Activated effector memory CD4-positive, alpha-beta T cell treated with anti-CD3 and anti-CD28 coated beads, Interleukin-2, amount 50 U/mL, for 16 hours (primary cell): ENCODE data around the gene INTS15.
"Not testable (repeated sequence)": the region's sequence is repeated elsewhere in the genome, so short reads cannot be mapped to it uniquely, and the experiment has no call there.

Experiments
- DNase-seq: peaks from one replicate; pipeline ENCODE4 v3.0.0-alpha.2; 2020

Gene INTS15

DNA sequence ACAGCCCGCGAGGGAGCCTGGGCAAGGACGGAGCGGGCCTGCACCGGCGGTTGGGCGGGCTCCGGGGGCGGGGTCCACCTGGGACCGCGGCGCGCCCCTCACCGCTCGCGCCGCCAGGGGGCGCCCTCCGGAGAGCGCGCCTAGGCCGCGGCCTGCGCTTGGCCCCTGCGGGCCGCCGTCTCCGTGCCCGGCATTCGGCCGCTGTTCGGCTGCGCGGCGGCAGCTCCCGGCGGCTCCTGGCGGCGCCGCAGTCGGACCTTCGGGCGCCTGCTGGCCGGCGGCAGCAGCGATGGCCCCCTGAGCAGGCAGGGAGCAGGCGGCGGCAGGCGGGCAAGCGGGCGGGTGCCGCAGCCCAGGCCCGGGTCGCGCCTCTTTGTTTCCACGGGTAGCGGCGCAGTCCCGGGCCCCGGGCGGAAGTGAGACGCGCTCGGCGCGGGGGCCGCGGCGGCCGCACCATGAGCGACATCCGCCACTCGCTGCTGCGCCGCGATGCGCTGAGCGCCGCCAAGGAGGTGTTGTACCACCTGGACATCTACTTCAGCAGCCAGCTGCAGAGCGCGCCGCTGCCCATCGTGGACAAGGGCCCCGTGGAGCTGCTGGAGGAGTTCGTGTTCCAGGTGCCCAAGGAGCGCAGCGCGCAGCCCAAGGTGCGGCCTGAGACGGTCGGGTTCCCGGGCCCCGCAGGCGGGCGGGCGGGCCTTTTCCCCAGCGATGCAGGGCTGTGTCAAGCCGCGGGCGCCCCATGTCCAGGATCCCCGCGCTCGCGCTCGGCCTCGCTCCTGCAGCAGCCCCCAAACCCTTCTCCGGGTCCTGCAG, at the start of gene INTS15:
Gene INTS15 (plus strand): TSS at position 193 of the 816 bp plus-strand sequence. CDS start 263 bp downstream, at position 456.
- DNase-seq: peak; percentile 94

GRCh38 chr7:6542368-6542767, 47.5 kb upstream of the INTS15 start:
- no peak for DNase-seq

GRCh38 chr7:6545398-6546126, 44.3 kb upstream of the INTS15 start:
- no peak for DNase-seq

DNA sequence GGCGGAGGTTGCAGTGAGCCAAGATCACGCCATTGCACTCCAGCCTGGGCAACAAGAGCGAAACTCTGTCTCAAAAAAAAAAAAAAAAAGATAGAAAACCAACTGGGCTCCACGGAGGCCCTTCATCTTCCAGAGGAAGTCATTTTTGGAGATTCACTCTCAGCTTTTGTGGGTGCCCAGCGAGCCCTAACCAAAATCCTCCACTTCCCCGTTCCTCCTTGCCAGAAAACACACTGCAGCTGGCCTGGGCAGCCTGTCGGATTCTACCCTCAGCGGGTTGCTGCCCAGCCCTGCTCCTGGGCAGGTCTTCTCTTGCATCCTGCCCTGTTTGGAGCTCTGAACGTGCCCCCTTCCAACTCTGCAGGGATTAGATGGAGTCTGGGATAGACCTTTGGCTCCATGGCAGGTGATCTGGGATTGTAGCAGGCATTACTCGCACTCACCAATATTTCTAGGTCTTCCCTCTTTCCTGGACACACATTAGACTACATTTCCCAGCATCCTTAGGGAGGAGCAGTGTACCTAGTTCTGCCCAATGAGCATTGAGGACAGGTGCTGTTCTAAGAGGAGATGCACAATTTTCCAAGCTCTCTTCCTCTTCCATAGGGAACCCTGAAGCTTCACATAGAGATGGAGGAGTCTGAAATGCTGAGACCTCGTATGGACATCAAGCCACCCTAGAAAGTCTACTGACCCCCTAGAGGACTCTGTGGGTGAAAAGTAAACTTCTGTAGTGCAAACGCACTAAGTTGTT, 43.1 kb upstream of the INTS15 start:
- no peak for DNase-seq

- DNase-seq: no peak
These were observed 42.4 kb upstream of the INTS15 start for GRCh38 chr7:6547400-6547799.

DNA sequence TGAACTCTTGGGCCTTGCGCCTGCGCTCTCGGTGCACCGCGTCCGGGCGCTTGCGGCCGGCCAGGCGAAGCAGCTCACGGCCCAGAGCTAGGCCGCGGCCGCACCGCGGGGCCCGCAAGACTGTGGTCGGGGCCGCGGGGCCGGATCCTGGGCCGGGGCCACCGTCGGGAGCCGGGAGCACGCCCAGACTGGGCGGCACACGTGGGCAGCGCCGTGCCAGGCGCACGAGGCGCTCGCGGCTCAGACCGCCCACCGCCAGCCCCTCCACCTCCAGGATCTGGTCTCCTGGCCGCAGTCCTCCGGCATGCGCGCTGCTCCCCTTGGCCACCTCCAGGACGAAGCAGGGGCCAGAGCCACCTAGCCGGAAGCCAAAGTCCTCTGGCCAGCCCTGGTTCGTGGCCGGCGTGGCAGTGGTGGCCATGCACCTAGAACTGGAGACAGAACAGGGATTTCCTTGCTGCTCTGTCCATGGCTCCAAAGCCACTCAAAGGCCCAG, 38.8 kb upstream of the INTS15 start, which contains the start of gene GRID2IP:
Gene GRID2IP (minus strand): TSS at position 446 of the 496 bp plus-strand sequence. CDS start 25 bp downstream, at position 421.
- DNase-seq: no peak

DNA sequence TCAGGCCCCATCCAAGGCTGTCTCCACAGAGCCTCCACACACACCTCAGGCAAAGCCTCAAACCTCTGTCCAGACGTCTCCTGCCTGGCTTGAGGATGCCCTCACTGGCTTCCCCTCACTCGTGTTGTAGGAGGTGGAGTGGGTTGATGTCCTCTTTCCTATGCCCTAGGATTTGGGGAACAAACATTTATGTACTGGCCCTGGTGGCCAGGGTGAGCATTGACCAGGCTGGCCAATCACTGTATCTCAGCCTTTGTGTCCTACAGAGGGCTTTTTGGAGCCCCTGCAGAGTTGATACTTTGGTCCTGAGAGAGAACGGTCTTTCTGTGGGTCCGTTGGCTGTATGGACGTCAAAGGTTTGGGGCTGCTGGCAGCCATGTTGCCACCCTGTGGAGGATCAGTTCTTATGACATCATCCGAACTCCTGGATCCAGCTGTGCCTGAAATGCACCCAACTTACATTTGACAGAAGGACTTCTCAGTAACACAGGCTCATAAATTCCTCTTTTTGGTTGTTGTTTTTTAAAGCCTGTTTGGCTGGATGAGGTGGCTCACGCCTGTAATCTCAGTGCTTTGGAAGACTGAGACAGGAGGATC, 36.3 kb upstream of the INTS15 start:
- DNase-seq: no peak

GRCh38 chr7:6554848-6555247, 35.0 kb upstream of the INTS15 start:
- no peak for DNase-seq

DNA sequence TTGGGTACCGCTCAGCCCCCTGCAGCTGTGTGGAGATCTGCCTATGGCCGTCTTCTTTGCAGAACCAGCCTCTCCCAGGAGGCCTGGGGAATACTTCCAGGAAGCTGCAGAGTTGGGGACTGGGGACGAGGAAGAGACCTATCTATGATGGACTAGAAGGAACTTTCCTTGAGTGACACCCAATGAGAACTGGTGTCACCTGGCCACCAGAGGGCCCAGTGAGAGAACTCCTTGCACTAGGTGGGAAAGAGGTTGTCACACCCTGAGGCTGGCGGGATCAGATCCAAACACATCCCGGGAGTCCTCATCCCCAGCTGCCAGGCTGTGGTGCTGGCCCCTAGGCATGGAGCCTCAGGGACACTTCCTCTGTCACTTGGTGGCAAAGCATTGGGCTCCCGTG, 33.6 kb upstream of the INTS15 start:
- DNase-seq: no peak

DNA sequence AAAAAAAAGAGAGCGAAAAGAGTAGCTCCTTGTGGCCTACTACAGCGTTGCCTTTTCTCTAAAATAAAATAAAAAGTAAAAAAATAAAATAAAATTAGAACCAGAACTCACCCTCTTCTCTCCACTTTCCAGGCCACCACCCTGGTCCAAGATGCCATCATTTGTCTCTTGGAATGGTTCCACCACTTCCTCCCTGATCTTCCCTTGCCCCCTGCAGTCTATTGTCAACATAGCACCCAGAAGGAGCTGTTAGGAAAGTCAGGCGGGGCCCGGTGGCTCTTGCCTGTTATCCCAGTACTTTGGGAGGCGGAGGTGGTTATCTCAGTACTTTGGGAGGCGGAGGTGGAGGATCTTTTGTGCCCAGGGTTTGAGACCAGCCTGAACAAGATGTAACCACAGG, 31.0 kb upstream of the INTS15 start:
- DNase-seq: no peak

GRCh38 chr7:6559896-6560295, 29.9 kb upstream of the INTS15 start:
- DNase-seq: no peak

GRCh38 chr7:6562106-6562505, 27.7 kb upstream of the INTS15 start:
- DNase-seq: no peak

GRCh38 chr7:6563936-6564770, 25.7 kb upstream of the INTS15 start:
- DNase-seq: no peak

DNA sequence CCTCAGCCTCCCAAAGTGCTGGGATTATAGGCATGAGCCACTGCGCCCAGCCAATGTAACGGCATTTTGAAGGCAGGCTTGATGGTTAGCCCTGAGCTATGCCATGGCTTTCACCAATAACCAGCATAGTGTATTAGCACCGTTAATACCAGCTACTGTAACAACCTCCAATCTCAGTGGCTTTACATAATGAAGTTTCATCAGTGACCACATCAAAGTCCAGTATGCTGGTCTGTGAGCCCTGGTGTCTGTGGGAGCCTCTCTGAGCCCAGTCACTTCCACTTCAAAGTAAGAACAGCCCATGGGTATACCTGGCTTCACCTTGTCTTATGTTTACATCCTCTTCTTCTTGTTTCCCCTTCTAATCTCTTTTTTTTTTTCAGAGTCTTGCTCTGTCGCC, 24.2 kb upstream of the INTS15 start:
- no peak for DNase-seq

DNA sequence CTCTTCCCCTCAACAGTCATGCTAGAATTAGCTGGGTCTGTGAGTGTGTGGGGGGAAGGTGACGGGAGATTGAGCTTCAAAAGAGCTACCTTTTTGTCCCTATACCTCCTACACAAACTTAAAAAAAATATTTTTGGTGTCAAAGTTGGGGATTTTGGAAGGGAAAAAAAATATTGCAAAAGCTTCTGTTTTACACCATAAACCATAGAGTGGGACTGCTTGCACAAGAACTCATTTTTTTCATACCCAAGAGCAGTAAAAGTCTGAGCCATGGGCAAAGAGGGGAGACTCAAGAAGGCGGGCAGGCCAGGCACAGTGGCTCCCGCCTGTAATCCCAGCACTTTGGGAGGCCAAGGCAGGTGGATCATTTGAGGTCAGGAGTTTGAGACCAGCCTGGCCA, 21.9 kb upstream of the INTS15 start:
- no peak for DNase-seq

DNA sequence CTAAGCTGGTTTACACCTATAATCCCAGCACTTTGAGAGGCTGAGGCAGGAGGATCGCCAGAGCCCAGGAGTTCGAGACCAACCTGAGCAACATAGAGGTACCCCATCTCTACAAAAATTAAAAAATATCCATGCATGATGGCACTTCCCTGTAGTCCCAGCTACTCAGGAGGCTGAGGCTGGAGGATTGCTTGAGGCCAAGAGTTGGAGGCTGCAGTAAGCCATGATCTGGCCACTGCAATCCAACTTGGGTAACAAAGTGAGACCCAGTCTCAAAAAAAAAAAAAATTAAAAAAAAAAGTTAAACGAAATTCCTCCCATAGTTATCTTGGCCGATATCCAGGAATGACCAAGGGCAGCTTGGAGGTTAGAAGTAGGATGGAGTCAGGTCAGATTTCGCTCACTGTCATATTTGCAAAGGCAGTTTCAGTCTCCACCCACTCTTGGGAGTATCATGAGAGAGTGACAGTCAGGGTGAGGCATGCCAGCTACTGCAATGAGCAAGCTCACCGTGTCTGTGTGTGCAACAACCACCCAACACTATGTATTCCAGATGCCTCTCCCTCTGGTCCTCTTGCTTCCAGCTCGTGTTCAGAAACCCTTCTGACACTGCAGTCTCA, 18.6 kb upstream of the INTS15 start:
- DNase-seq: no peak

GRCh38 chr7:6575281-6576023, 14.4 kb upstream of the INTS15 start:
- DNase-seq: no peak

GRCh38 chr7:6576024-6576866, 13.6 kb upstream of the INTS15 start:
- DNase-seq: no peak

GRCh38 chr7:6576867-6577368, 12.9 kb upstream of the INTS15 start:
- not testable (repeated sequence) for DNase-seq
